K562 (cell line): ENCODE results near the gene AKNAD1. TPM values are rescaled to one million over a fixed set of nuclear protein-coding genes. Genes with fewer than 3 reads are reported as not detected.

ENCODE experiments used
- ATAC-seq: fragments of 200-7000 bp; cut with Tn5 transposase; 3 replicates; pipeline ENCODE4 v1.9.1; 2020; ENCODE audit warnings: moderate library complexity
- BruUV-seq: library from RNA; stranded (reverse); fragments of 400-500 nt; replicated peaks from 2 replicates; lab custom pipeline; 2021; lab: Mats Ljungman, UMichigan
- CTCF ChIA-PET: fragments of 300-600 bp; formaldehyde crosslinking; extraction: SDS; loops from one replicate; lab custom pipeline; 2021; ENCODE audit warnings: low intra/inter-chr PET ratio; lab: Yijun Ruan, JAX
- POLR2A ChIA-PET: fragments of 300-600, 350-650 bp; sonication (Branson Sonifier 250); formaldehyde crosslinking; extraction: SDS; loops from one replicate; lab custom pipeline; 2021; ENCODE audit warnings: antibody characterized with exemption, inconsistent platforms; lab: Yijun Ruan, JAX
- DNase-seq, 4 experiments: peaks; one replicate each; pipeline versions ENCODE4 v3.0.0 to v3.0.0-alpha.2; 2011 to 2018; ENCODE audit warnings: low spot score in 3 of 4, mixed read lengths in 3 of 4; ENCODE audit errors: extremely low read depth in 1 of 4
- FAIRE-seq: peaks from 2 replicates; lab custom pipeline; 2011; peaks lifted over from hg19 to GRCh38; lab: Jason Lieb, UNC
- H2AFZ ChIP-seq: 2 replicates; pipeline ENCODE4 v1.6.0; 2011; ENCODE audit warnings: low read depth, low read length, control low read depth, inconsistent platforms
- H3K27ac ChIP-seq: fragments of 200-600 bp; 3 replicates; pipeline ENCODE4 v1.8.0; 2011; ENCODE audit warnings: low read depth, mild to moderate bottlenecking, control low read depth, inconsistent platforms, low read length, moderate library complexity, mixed read lengths; ENCODE audit errors: extremely low read depth
- H3K27me3 ChIP-seq, 2 experiments: fragments of 300-600 bp in 1 of 2; 2 replicates in 1 of 2; 3 replicates in 1 of 2; pipeline versions ENCODE4 v1.6.0 to v1.8.0; 2011; ENCODE audit warnings: inconsistent platforms in 2 of 2, low read length in 2 of 2, mild to moderate bottlenecking in 1 of 2, mixed read lengths in 1 of 2, moderate library complexity in 1 of 2; ENCODE audit not compliant: control insufficient read depth in 2 of 2, insufficient read depth in 2 of 2
- H3K36me3 ChIP-seq: fragments of 300-600 bp; 3 replicates; pipeline ENCODE4 v1.8.0; 2011; ENCODE audit warnings: mild to moderate bottlenecking, low read length, inconsistent platforms; ENCODE audit not compliant: control insufficient read depth, insufficient read depth
- H3K4me1 ChIP-seq, 2 experiments: fragments of 200-600 bp in 1 of 2; replicated peaks in 1 of 2; 2 replicates in 1 of 2; 3 replicates in 1 of 2; pipeline versions ENCODE4 v1.5.1 to v1.8.0; 2011; ENCODE audit warnings: inconsistent platforms in 2 of 2, low read length in 2 of 2, mild to moderate bottlenecking in 1 of 2, mixed read lengths in 1 of 2, moderate library complexity in 1 of 2; ENCODE audit not compliant: control insufficient read depth in 2 of 2, insufficient read depth in 2 of 2
- H3K4me2 ChIP-seq: 2 replicates; pipeline ENCODE4 v1.6.1; 2011; ENCODE audit warnings: low read length, control low read depth, inconsistent platforms, mixed read lengths; ENCODE audit not compliant: insufficient read depth
- H3K4me3 ChIP-seq: fragments of 200-600 bp; sonication (generic), shearing (Covaris generic); 2 replicates; pipeline ENCODE4 v1.5.1; 2016; ENCODE audit warnings: control low read depth, inconsistent platforms
- H3K79me2 ChIP-seq: fragments of 200-600 bp; 3 replicates; pipeline ENCODE4 v1.8.0; 2011; ENCODE audit warnings: low read length, inconsistent platforms; ENCODE audit not compliant: control insufficient read depth, insufficient read depth
- H3K9ac ChIP-seq, 2 experiments: 2 replicates each; pipeline versions ENCODE4 v1.6.0 to v1.6.1; 2011; ENCODE audit warnings: low read depth in 2 of 2, low read length in 2 of 2, control low read depth in 1 of 2, inconsistent platforms in 1 of 2, mild to moderate bottlenecking in 1 of 2, mixed read lengths in 1 of 2; ENCODE audit not compliant: insufficient read depth in 1 of 2
- H3K9me1 ChIP-seq: one replicate; pipeline ENCODE4 v1.6.0; 2011; ENCODE audit warnings: inconsistent platforms, mild to moderate bottlenecking, low read length, moderate library complexity; ENCODE audit not compliant: control insufficient read depth, insufficient read depth
- H3K9me3 ChIP-seq: replicated peaks from 2 replicates; pipeline ENCODE4 v1.5.1; 2011; ENCODE audit warnings: low read depth, low read length, inconsistent platforms; ENCODE audit not compliant: control insufficient read depth, insufficient read depth
- H4K20me1 ChIP-seq: replicated peaks from 2 replicates; pipeline ENCODE4 v1.6.1; 2011; ENCODE audit warnings: low read length, inconsistent platforms, mixed read lengths; ENCODE audit not compliant: control insufficient read depth, insufficient read depth
- ZNF197 ChIP-seq: fragments of 200-800 bp; sonication (Bioruptor generic); IDR thresholded peaks from 2 replicates; pipeline ENCODE4 v1.6.1; 2016; ENCODE audit warnings: low read depth, missing genetic modification characterization, missing compliant biosample characterization
- in situ Hi-C: fragments of 300-500 bp; cut with MboI; formaldehyde crosslinking; loops from 4 replicates; pipeline ENCODE4 v1.15.0; 2018; ENCODE audit warnings: inconsistent platforms, mixed read lengths
- intact Hi-C: fragments of 100-400 bp; cut with micrococcal nuclease; formaldehyde crosslinking; loops from 2 replicates; pipeline ENCODE4 v1.14.2; 2022
- polyA plus RNA-seq, 8 experiments: library from polyadenylated mRNA; depleted of rRNA in 4 of 8; stranded (reverse) in 5 of 8; unstranded in 3 of 8; fragments of >200 nt; fragmentation: Nextera tagmentation in 2 of 8; fragmentation: Illumina TruSeq in 1 of 8; extraction: Ambion mirVana in 2 of 8; extraction: Trizol in 1 of 8; gene quantifications; 2 replicates each; pipeline versions ENCODE4 v1.2.1 to v1.2.3, GENCODE V29; 2011 to 2014; ENCODE audit warnings: inconsistent platforms in 1 of 8, missing spikeins in 1 of 8
- total RNA-seq, 7 experiments: library from RNA; depleted of rRNA in 6 of 7; stranded (reverse); fragments of >200 nt in 6 of 7; fragmentation: Illumina TruSeq in 2 of 7; extraction: Trizol in 2 of 7; gene quantifications; 2 replicates each; pipeline versions ENCODE4 v1.2.1 to v1.2.3, GENCODE V29; 2011 to 2021; ENCODE audit warnings: low replicate concordance in 1 of 7
- TF ChIP-seq, protein P1 (sequence below): sonication (generic); formaldehyde crosslinking; IDR thresholded peaks from 2 replicates; pipeline ENCODE4 v1.8.0; 2022; ENCODE audit warnings: missing genetic modification reagents, mild to moderate bottlenecking, moderate library complexity, borderline replicate concordance

Gene AKNAD1
- total and polyA plus RNA-seq, 9 of the 15 experiments (the other 6 are each of a cell fraction or from before 2014, with no cell fraction given), result 0.13 to 0.30 TPM; not detected in 7

DNA sequence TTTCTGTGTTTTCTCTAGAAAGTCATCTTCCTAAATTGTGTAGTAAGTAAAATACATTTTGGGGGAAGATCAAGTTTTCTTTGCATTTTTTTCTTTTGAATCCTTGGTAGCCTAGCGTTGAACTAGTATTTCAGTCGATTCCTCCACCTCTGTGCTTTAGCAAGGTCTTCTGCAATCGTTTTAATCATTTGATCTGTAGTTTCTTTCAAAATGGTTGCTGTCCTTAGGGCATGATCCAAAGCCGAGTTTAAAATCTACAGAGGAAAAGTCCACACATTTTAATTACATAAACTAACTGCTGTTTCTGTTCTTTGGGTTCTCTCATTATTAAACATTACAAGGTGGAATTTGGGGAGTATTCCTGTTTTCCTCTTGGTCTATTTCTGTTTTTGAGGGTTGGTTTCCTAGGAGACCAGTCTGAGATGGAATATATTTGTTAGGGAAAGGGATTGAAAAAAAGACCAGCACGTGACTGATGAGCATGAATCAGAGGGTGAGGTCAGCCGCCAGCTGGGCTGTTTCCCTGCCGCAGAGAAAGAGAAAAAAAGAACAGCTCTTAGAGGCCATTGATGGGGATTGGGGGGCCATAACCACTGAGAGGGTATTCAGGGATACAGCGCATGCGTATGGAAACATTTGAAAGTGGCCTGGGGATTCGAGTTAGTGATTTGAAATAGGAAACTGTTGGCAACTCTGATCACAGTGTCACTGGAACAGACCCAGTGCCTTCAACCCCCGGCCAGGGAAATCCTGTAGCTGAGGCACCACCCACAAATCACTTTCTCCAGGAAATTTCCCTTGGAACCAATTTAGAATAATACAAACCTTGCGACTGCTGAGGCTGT, 40.6 kb downstream of the AKNAD1 start (continued):
- TF ChIP-seq, protein P1, sequence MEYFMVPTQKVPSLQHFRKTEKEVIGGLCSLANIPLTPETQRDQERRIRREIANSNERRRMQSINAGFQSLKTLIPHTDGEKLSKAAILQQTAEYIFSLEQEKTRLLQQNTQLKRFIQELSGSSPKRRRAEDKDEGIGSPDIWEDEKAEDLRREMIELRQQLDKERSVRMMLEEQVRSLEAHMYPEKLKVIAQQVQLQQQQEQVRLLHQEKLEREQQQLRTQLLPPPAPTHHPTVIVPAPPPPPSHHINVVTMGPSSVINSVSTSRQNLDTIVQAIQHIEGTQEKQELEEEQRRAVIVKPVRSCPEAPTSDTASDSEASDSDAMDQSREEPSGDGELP (CRISPR knock-in tag), result peak; percentile 90
- TF ChIP-seq, all 486 proteins: peak for 45

DNA sequence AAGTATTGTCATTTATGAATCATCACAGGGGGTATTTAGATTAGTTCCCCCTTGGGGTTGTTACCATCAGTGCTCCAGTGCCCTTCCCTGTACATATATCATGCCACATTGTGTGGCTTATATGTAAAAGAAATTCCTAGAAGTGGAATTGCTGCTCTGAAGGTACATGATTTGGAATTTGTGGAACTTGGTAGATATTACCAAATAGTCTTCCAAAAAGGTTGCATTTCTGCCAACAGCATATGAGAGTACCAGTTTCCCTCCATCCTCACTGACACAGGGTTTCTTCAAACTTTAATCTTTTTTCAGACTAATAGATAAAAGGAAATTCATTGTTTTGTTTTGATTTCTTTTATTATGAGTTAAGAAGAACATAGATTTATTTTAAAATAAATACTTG, 41.3 kb downstream of the AKNAD1 start:
- no peak overlapping the region for H3K27ac ChIP-seq
- CTCF ChIA-PET, result no interaction called here
- DNase-seq (no peak), FAIRE-seq (no peak), ATAC-seq (no peak)
- H4K20me1 ChIP-seq, result no peaks in the 10 kb centered on the region
- intact Hi-C loops, result loop anchor here (5.0 to 10.0 kb wide), 2 partner anchors 103 to 171 kb away; partner anchors contain the start of gene FNDC7
- POLR2A ChIA-PET, result no interaction called here
- BruUV-seq, result no TSS peak
- no peak overlapping the region for H3K4me2 ChIP-seq
- no peaks in the 10 kb centered on the region for H3K9me3 ChIP-seq
- no peak overlapping the region for H3K9ac ChIP-seq
- no peak for TF ChIP-seq ZNF197
- H3K79me2 ChIP-seq, result no peaks in the 10 kb centered on the region
- H3K36me3 ChIP-seq, result no peaks in the 10 kb centered on the region
- no peaks in the 10 kb centered on the region for H3K9me1 ChIP-seq
- H3K4me1 ChIP-seq, result peaks cover 0 to 14% of the 10 kb centered on the region in 2 experiments; a peak in 3 of 5 replicates
- H3K4me3 ChIP-seq, result no peak overlapping the region
- no peaks in the 10 kb centered on the region for H3K27me3 ChIP-seq
- in situ Hi-C loops, result no loop called here
- H2AFZ ChIP-seq, result no peak overlapping the region
